ENCODE results near the gene COL21A1. TPM values are rescaled to one million over a fixed set of nuclear protein-coding genes. Genes with fewer than 3 reads are reported as not detected.

The COL21A1 gene
- polyA plus RNA-seq, 1 donor: 9.9 TPM

DNA sequence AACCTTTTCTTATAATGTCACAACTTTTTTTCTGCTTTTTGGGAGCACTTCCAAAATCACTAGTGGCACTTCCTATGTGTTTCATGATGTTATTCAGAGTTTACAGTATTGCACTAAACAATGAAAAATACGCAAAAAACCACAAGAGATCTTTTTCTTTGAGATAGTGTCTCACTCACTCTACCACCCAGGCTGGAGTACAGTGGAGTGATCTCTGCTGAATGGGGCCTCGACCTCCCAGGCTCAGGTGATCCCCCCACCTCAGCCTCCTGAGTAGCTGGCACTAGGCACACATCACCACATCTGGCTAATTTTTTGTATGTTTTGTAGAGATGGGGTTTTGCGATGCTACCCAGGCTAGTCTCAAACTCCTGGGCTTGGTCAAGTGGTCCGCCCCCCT is 158.7 kb downstream of the COL21A1 start:
- DNase-seq: no peak
- WGBS (ENCODE audit: insufficient coverage, low lambda C conversion rate): no CpG with 5 or more reads among the region's 4 CpGs
- Histone ChIP-seq H3K9me3 (ENCODE audit: control insufficient read depth, low read depth, low read length) (no peaks in the 10 kb centered on the region), H3K4me1 (ENCODE audit: control insufficient read depth, insufficient read depth, low read length) (no peaks in the 10 kb centered on the region), H3K27me3 (ENCODE audit: control insufficient read depth, insufficient read depth, low read length) (no peaks in the 10 kb centered on the region), H3K36me3 (ENCODE audit: control insufficient read depth, insufficient read depth, low read length) (no peaks in the 10 kb centered on the region), H3K4me3 (ENCODE audit: low read length) (no peak overlapping the region), H3K27ac (ENCODE audit: low read length) (no peak overlapping the region)

DNA sequence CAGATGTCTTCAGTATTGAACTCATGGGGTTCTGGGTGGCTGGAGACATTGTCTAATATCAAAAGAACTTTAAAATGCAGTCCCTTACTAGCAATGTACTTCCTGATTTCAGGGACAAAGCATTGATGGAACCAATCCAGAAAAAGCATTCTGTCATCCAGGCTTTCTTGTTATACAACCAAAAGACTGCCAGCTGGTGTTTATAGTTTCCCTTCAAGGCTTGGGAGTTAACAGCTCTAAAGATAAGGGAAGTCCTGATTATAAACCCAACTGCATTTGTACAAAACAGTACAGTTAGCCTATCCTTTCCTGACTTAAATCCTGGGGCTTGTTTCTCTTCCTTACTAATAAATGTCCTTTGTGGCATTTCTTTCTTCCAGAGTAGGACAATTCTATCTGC is 160.0 kb downstream of the COL21A1 start:
- no peak for DNase-seq

DNA sequence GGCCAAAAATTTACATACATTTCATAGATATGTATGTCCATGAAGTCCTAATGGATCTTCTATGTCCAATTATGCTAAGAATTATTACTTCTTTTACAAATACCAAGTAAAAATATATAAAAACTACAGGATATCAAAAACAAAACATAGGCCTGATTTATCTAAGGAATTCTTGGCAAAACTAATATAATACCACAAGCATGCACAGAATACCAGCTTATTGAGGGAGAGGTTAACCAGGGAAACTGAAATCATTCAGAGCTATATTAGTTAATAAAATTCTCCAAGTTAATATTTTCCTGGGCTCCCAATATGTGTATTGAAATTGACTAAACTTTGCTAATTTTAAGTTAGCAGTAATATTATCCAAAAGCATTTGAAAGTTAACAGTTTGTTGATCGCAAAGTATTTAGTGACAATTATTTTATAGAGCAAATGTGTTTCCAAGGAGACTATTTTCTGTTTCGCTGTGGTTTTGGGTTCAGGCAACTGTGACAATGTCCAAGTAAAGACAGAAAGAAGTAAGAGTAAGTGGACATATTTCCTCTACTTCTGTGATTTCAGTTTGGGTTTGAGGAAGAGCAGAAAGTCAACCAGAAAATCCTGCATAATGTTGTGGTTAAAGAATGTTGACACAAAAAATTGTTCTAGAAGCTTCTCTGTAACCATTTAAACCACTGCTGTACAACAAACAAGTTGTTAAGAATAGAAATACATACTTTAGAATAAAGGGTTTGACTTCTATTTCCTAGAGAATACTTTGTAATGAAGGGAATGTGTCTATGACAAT is 167.4 kb downstream of the COL21A1 start:
- Histone ChIP-seq H3K27me3 (ENCODE audit: control insufficient read depth, insufficient read depth, low read length) (no peaks in the 10 kb centered on the region), H3K36me3 (ENCODE audit: control insufficient read depth, insufficient read depth, low read length) (no peaks in the 10 kb centered on the region)

More for the DNA sequence above, 160.0 kb downstream of the COL21A1 start:
- Histone ChIP-seq H3K27me3 (ENCODE audit: control insufficient read depth, insufficient read depth, low read length) (no peaks in the 10 kb centered on the region), H3K4me1 (ENCODE audit: control insufficient read depth, insufficient read depth, low read length) (no peaks in the 10 kb centered on the region), H3K36me3 (ENCODE audit: control insufficient read depth, insufficient read depth, low read length) (no peaks in the 10 kb centered on the region), H3K9me3 (ENCODE audit: control insufficient read depth, low read depth, low read length) (no peaks in the 10 kb centered on the region), H3K4me3 (ENCODE audit: low read length) (no peak overlapping the region), H3K27ac (ENCODE audit: low read length) (no peak overlapping the region)

DNA sequence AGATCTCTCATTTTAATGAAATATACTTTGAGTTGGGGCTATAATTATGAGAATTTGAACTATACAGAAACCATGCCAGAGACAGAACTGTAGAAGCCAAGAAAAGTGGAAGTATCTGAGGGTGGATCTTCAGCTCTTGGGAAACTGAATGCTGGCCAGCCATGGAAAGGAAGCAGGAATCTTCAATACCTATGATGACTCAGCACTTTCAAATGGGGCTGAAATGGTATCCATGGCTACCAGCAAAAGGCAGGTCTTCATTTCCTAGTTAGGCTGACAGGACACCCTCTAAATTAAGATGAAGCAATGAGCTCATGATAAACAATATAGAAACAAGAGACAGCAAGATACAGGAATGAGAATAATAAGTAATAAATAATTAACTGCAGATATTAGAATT is 171.3 kb downstream of the COL21A1 start:
- no peak for DNase-seq
- Histone ChIP-seq H3K27me3 (ENCODE audit: control insufficient read depth, insufficient read depth, low read length) (no peaks in the 10 kb centered on the region), H3K4me3 (ENCODE audit: low read length) (no peak overlapping the region), H3K36me3 (ENCODE audit: control insufficient read depth, insufficient read depth, low read length) (no peaks in the 10 kb centered on the region), H3K9me3 (ENCODE audit: control insufficient read depth, low read depth, low read length) (no peaks in the 10 kb centered on the region), H3K4me1 (ENCODE audit: control insufficient read depth, insufficient read depth, low read length) (no peaks in the 10 kb centered on the region), H3K27ac (ENCODE audit: low read length) (no peak overlapping the region)

More for the DNA sequence above, 167.4 kb downstream of the COL21A1 start:
- no peak overlapping the region for H3K27ac ChIP-seq (ENCODE audit: low read length)
- no peaks in the 10 kb centered on the region for H3K4me1 ChIP-seq (ENCODE audit: control insufficient read depth, insufficient read depth, low read length)
- H3K4me3 ChIP-seq (ENCODE audit: low read length): no peak overlapping the region
- 100% methylated on average over 2 of the region's 2 CpGs for WGBS (ENCODE audit: insufficient coverage, low lambda C conversion rate)
- DNase-seq: no peak
- H3K9me3 ChIP-seq (ENCODE audit: control insufficient read depth, low read depth, low read length): no peaks in the 10 kb centered on the region

DNA sequence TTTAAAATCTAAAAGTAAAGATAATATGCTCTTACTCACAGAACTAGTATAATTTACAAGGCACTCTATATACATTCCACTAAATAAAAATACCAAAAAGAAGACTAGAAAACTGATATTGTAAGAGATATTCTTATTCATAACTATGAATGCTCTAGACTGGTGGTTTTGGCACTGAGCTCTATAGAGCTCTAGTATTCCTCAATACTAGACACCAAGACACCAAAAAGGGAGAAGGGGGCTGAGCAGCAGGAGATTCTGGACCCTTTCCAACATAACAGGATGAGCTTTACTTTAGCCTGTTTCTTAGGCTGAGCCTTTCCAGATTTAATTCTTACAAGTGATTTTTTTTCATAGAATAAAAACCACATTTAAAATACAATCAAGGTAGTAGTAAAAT is 173.6 kb downstream of the COL21A1 start:
- H3K36me3 ChIP-seq (ENCODE audit: control insufficient read depth, insufficient read depth, low read length): no peaks in the 10 kb centered on the region
- no peaks in the 10 kb centered on the region for H3K4me1 ChIP-seq (ENCODE audit: control insufficient read depth, insufficient read depth, low read length)
- H3K27ac ChIP-seq (ENCODE audit: low read length): no peak overlapping the region
- DNase-seq: no peak
- no peaks in the 10 kb centered on the region for H3K27me3 ChIP-seq (ENCODE audit: control insufficient read depth, insufficient read depth, low read length)
- H3K4me3 ChIP-seq (ENCODE audit: low read length): no peak overlapping the region
- H3K9me3 ChIP-seq (ENCODE audit: control insufficient read depth, low read depth, low read length): no peaks in the 10 kb centered on the region

DNA sequence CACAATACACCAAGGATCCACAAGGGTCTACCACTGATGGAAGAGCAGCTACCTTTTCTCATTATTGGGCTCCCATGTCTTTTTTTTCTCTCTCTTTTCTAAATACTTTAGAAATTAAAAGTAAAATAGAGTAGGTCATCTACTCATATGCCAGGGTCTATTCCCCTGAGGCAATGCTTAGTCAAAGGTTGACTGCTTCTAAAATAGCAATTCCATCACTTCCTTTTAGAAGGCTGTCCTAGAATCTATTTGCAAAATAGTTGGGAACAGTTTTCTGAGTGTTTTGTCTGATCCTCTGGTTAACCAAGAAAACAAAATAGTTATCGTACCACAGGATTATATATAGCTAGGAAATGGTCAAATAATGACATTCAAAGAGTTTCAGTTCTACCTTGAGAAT is 174.1 kb downstream of the COL21A1 start:
- Histone ChIP-seq H3K9me3 (ENCODE audit: control insufficient read depth, low read depth, low read length) (no peaks in the 10 kb centered on the region), H3K27me3 (ENCODE audit: control insufficient read depth, insufficient read depth, low read length) (no peaks in the 10 kb centered on the region), H3K36me3 (ENCODE audit: control insufficient read depth, insufficient read depth, low read length) (no peaks in the 10 kb centered on the region), H3K27ac (ENCODE audit: low read length) (no peak overlapping the region), H3K4me1 (ENCODE audit: control insufficient read depth, insufficient read depth, low read length) (no peaks in the 10 kb centered on the region), H3K4me3 (ENCODE audit: low read length) (no peak overlapping the region)
- DNase-seq: no peak
- WGBS (ENCODE audit: insufficient coverage, low lambda C conversion rate): 100% methylated on average over 1 of the region's 1 CpG

DNA sequence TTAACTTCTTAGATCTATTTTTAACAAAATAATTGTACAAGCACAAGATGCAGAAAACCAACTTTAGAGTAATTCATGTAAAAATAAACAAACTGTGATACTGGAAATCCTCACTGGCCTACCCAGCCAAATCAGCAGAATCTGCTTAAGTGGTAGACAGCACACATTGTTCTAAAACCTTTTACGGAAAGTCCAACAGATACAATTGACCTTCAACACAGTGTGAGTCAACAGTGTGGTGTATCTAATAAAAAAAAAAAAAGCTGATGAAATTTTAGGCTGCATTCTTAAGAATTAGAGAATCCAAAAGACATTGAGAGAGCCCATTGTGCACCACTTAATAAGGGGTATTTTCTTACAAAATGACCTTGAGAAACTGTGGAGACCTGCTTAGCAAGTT is 174.5 kb downstream of the COL21A1 start:
- H3K9me3 ChIP-seq (ENCODE audit: control insufficient read depth, low read depth, low read length): no peaks in the 10 kb centered on the region
- no peak overlapping the region for H3K4me3 ChIP-seq (ENCODE audit: low read length)
- H3K4me1 ChIP-seq (ENCODE audit: control insufficient read depth, insufficient read depth, low read length): no peaks in the 10 kb centered on the region
- DNase-seq: no peak
- no peak overlapping the region for H3K27ac ChIP-seq (ENCODE audit: low read length)
- no peaks in the 10 kb centered on the region for H3K27me3 ChIP-seq (ENCODE audit: control insufficient read depth, insufficient read depth, low read length)
- 88% methylated on average over 1 of the region's 1 CpG for WGBS (ENCODE audit: insufficient coverage, low lambda C conversion rate)
- no peaks in the 10 kb centered on the region for H3K36me3 ChIP-seq (ENCODE audit: control insufficient read depth, insufficient read depth, low read length)

DNA sequence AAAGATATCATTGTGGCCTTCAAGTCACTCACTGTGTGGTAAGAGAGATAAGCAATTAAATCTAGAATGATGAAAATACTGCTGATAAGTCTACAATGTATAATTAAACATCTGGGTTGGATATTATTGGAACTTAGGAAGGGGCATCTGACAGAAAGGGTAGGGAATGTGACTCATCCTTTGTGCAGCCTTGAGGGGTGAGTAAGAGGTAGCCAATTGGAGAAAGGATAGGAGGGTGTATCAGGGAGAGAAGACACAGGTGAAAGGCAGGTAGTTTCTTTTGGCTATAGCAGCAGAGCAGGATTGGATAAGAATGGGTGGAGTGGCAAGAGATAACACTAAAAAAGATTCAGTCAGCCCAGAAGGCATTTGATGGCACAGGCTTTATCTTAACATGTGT is 182.0 kb downstream of the COL21A1 start:
- H3K27ac ChIP-seq (ENCODE audit: low read length): no peak overlapping the region

DNA sequence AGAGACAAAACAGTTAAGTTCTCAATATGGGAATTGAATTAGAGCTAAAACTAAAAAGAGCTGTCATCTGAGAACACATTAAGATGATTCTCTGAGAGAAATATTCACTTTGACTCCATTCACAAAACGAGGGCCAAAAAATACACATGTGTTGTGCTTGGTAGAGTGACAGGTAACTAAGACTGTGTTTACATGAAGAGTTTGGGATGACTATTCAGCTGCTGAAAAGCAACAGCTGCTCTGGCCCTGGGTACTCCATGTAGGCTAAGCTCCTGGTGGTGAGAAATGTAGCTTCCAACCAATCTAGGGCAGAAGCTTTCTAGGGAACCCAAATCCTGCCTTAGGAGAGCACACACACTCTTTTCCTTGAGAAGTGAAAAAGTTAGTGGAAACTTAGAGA is 184.5 kb downstream of the COL21A1 start:
- Histone ChIP-seq H3K4me1 (ENCODE audit: control insufficient read depth, insufficient read depth, low read length) (no peaks in the 10 kb centered on the region), H3K36me3 (ENCODE audit: control insufficient read depth, insufficient read depth, low read length) (no peaks in the 10 kb centered on the region), H3K27me3 (ENCODE audit: control insufficient read depth, insufficient read depth, low read length) (no peaks in the 10 kb centered on the region), H3K9me3 (ENCODE audit: control insufficient read depth, low read depth, low read length) (no peaks in the 10 kb centered on the region), H3K4me3 (ENCODE audit: low read length) (no peak overlapping the region), H3K27ac (ENCODE audit: low read length) (no peak overlapping the region)
- WGBS (ENCODE audit: insufficient coverage, low lambda C conversion rate): no CpG with 5 or more reads among the region's 1 CpG
- no peak for DNase-seq

More for the DNA sequence above, 182.0 kb downstream of the COL21A1 start:
- Histone ChIP-seq H3K36me3 (ENCODE audit: control insufficient read depth, insufficient read depth, low read length) (no peaks in the 10 kb centered on the region), H3K9me3 (ENCODE audit: control insufficient read depth, low read depth, low read length) (no peaks in the 10 kb centered on the region), H3K4me1 (ENCODE audit: control insufficient read depth, insufficient read depth, low read length) (no peaks in the 10 kb centered on the region), H3K4me3 (ENCODE audit: low read length) (no peak overlapping the region), H3K27me3 (ENCODE audit: control insufficient read depth, insufficient read depth, low read length) (no peaks in the 10 kb centered on the region)
- DNase-seq: no peak

DNA sequence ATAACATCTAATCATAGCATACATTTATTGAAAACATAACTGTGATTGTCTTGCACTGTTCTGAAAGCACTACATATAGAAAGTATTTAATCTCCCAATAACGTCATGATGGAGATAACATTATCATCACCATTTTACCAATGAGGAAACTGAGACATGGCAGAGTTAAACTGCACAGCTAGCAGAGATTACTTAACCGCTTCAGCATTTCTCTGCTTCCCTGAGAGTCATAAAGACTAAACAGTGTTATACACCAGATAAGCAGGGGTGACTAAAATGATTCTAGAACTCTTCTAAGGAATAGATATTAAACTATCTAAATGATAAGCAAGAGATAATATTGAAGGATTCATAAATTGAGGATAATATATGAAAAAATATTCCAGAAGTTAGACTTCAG is 188.7 kb downstream of the COL21A1 start:
- DNase-seq: no peak
- no peaks in the 10 kb centered on the region for H3K36me3 ChIP-seq (ENCODE audit: control insufficient read depth, insufficient read depth, low read length)
- no peaks in the 10 kb centered on the region for H3K27me3 ChIP-seq (ENCODE audit: control insufficient read depth, insufficient read depth, low read length)
- no peaks in the 10 kb centered on the region for H3K9me3 ChIP-seq (ENCODE audit: control insufficient read depth, low read depth, low read length)
- WGBS (ENCODE audit: insufficient coverage, low lambda C conversion rate): no CpG with 5 or more reads among the region's 2 CpGs
- H3K27ac ChIP-seq (ENCODE audit: low read length): no peak overlapping the region
- no peak overlapping the region for H3K4me3 ChIP-seq (ENCODE audit: low read length)
- H3K4me1 ChIP-seq (ENCODE audit: control insufficient read depth, insufficient read depth, low read length): no peaks in the 10 kb centered on the region

DNA sequence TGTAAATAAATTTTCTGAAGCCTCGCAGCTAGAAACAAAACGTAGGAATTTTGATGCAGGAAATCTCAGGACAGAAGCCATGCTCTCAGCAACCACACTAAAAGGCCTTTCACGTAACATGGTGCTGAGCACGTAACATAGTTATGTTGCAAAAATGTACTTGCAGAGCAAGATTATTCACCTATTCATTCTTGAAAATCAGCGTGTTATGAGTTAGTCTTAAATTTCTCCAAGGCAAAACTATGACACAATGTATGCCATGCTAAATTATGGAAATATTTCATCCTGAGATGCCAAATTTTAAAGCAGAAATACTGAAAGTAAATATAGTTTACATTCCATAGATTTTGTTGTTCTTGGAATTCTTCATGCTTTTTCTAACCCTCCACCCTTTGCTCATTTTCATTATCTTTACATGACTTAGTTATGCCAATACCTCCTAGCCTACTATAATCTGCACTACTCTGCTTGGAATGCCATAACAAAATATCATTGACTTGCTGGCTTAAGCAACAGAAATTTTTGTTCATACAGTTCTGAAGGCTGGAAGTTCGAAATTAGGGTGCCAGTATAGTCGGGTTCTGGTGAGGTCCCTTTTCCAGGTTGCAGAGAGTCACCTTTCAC is 192.2 kb downstream of the COL21A1 start:
- Histone ChIP-seq H3K4me1 (ENCODE audit: control insufficient read depth, insufficient read depth, low read length) (no peaks in the 10 kb centered on the region), H3K27ac (ENCODE audit: low read length) (no peak overlapping the region), H3K27me3 (ENCODE audit: control insufficient read depth, insufficient read depth, low read length) (no peaks in the 10 kb centered on the region), H3K36me3 (ENCODE audit: control insufficient read depth, insufficient read depth, low read length) (no peaks in the 10 kb centered on the region), H3K4me3 (ENCODE audit: low read length) (no peak overlapping the region), H3K9me3 (ENCODE audit: control insufficient read depth, low read depth, low read length) (no peaks in the 10 kb centered on the region)
- WGBS (ENCODE audit: insufficient coverage, low lambda C conversion rate): 90% methylated on average over 2 of the region's 7 CpGs
- no peak for DNase-seq
